NCI-H146 treated with DMSO at 0.1 percent for 48 hours (cell line): ENCODE results near the gene SMIM10L2A.
"Not testable (repeated sequence)": the region's sequence is repeated elsewhere in the genome, so short reads cannot be mapped to it uniquely, and the experiment has no call there.

Source experiments
- DNase-seq: peaks from one replicate; lab custom pipeline; 2025; ENCODE audit not compliant: unreplicated experiment; lab: John Stamatoyannopoulos, UW

The SMIM10L2A gene

GRCh38 chrX:135421932-135422809 is at the start of gene SMIM10L2A:
TSS of gene SMIM10L2A (plus strand) at chrX:135421944. CDS start at chrX:135422132, 188 bp downstream.
- DNase-seq = no peak

- DNase-seq = no peak
Measured at GRCh38 chrX:135373357-135373756, 48.4 kb upstream of the SMIM10L2A start.

- DNase-seq = no peak
Measured at GRCh38 chrX:135382260-135382659, 39.5 kb upstream of the SMIM10L2A start.

GRCh38 chrX:135383249-135383648 is 38.5 kb upstream of the SMIM10L2A start:
- no peak for DNase-seq

GRCh38 chrX:135384161-135384836 is 37.4 kb upstream of the SMIM10L2A start:
- DNase-seq = no peak

GRCh38 chrX:135388841-135389240 is 32.9 kb upstream of the SMIM10L2A start:
- DNase-seq = no peak

GRCh38 chrX:135389243-135389642 is 32.5 kb upstream of the SMIM10L2A start:
- DNase-seq = no peak

- DNase-seq = no peak
Measured at GRCh38 chrX:135389717-135390116, 32.0 kb upstream of the SMIM10L2A start.

- DNase-seq = no peak
Measured at GRCh38 chrX:135391734-135392133, 30.0 kb upstream of the SMIM10L2A start.

GRCh38 chrX:135393051-135393450 is 28.7 kb upstream of the SMIM10L2A start:
- DNase-seq = no peak

- no peak for DNase-seq
Measured at GRCh38 chrX:135395064-135395463, 26.7 kb upstream of the SMIM10L2A start.

- DNase-seq = no peak
Measured at GRCh38 chrX:135396109-135396508, 25.6 kb upstream of the SMIM10L2A start.

GRCh38 chrX:135396566-135396965 is 25.2 kb upstream of the SMIM10L2A start:
- no peak for DNase-seq

GRCh38 chrX:135397652-135398051 is 24.1 kb upstream of the SMIM10L2A start:
- DNase-seq = no peak

- DNase-seq = no peak
Measured at GRCh38 chrX:135403374-135403773, 18.4 kb upstream of the SMIM10L2A start.

- not testable (repeated sequence) for DNase-seq
Measured at GRCh38 chrX:135406428-135406827, 15.3 kb upstream of the SMIM10L2A start.

- DNase-seq = no peak
Measured at GRCh38 chrX:135408794-135409193, 12.9 kb upstream of the SMIM10L2A start.

- no peak for DNase-seq
Measured at GRCh38 chrX:135410861-135411627, 10.7 kb upstream of the SMIM10L2A start.

GRCh38 chrX:135411893-135412292 is 9.9 kb upstream of the SMIM10L2A start:
- DNase-seq = no peak

GRCh38 chrX:135416546-135416945 is 5.2 kb upstream of the SMIM10L2A start:
- no peak for DNase-seq

GRCh38 chrX:135420831-135421230 is 913 bp upstream of the SMIM10L2A start:
- DNase-seq = no peak
